K562 (cell line): ENCODE data around the gene HYOU1. TPM values are rescaled to one million over a fixed set of nuclear protein-coding genes. Genes with fewer than 3 reads are reported as not detected.

Source experiments
- DLX4 ChIP-seq: fragments of 250-450 bp; sonication (Bioruptor Pico); IDR thresholded peaks from 2 replicates; pipeline ENCODE4 v1.6.1; 2021; ENCODE audit warnings: mild to moderate bottlenecking
- MNT ChIP-seq, 2 experiments: fragments of 450-650 bp; conservative IDR thresholded peaks; 2 replicates each; pipeline ENCODE4 v1.6.1; 2017; ENCODE audit warnings: mild to moderate bottlenecking in 2 of 2, moderate library complexity in 2 of 2
- PYGO2 ChIP-seq: fragments of 450-650 bp; IDR thresholded peaks from 2 replicates; pipeline ENCODE4 v1.6.1; 2016; ENCODE audit warnings: mild to moderate bottlenecking, missing genetic modification characterization, moderate library complexity, missing compliant biosample characterization
- ZBTB12 ChIP-seq: fragments of 250-450 bp; sonication (Bioruptor Pico); IDR thresholded peaks from 2 replicates; pipeline ENCODE4 v1.4.0; 2020
- ZBTB49 ChIP-seq: sonication (generic); formaldehyde crosslinking; IDR thresholded peaks from 2 replicates; pipeline ENCODE4 v1.8.0; 2022; ENCODE audit warnings: missing genetic modification reagents, mild to moderate bottlenecking, borderline replicate concordance
- polyA plus RNA-seq, 8 experiments: library from polyadenylated mRNA; depleted of rRNA in 4 of 8; stranded (reverse) in 5 of 8; unstranded in 3 of 8; fragments of >200 nt; fragmentation: Nextera tagmentation in 2 of 8; fragmentation: Illumina TruSeq in 1 of 8; extraction: Ambion mirVana in 2 of 8; extraction: Trizol in 1 of 8; gene quantifications; 2 replicates each; pipeline versions ENCODE4 v1.2.1 to v1.2.3, GENCODE V29; 2011 to 2014; ENCODE audit warnings: inconsistent platforms in 1 of 8, missing spikeins in 1 of 8
- total RNA-seq, 7 experiments: library from RNA; depleted of rRNA in 6 of 7; stranded (reverse); fragments of >200 nt in 6 of 7; fragmentation: Illumina TruSeq in 2 of 7; extraction: Trizol in 2 of 7; gene quantifications; 2 replicates each; pipeline versions ENCODE4 v1.2.1 to v1.2.3, GENCODE V29; 2011 to 2021; ENCODE audit warnings: low replicate concordance in 1 of 7

HYOU1 gene
- total and polyA plus RNA-seq, 9 of the 15 experiments (the other 6 are each of a cell fraction or from before 2014, with no cell fraction given), result 19.5 to 197 (median 128) TPM

- TF ChIP-seq ZBTB49, result no peak
- no peak for TF ChIP-seq DLX4 (CRISPR knock-in tag)
- TF ChIP-seq MNT (conservative IDR thresholded peaks at IDR 0.05), result peak; percentile 71 to 76
- TF ChIP-seq ZBTB12 (CRISPR knock-in tag), result no peak
- TF ChIP-seq PYGO2, result no peak
Measured at GRCh38 chr11:119103793-119104192, 46.8 kb upstream of the HYOU1 start (continued).
